ENCODE measurements around the gene WASHC2A. TPM values are rescaled to one million over a fixed set of nuclear protein-coding genes. Genes with fewer than 3 reads are reported as not detected.
"Not testable (repeated sequence)": the region's sequence is repeated elsewhere in the genome, so short reads cannot be mapped to it uniquely, and the experiment has no call there.

WASHC2A gene, protein sequence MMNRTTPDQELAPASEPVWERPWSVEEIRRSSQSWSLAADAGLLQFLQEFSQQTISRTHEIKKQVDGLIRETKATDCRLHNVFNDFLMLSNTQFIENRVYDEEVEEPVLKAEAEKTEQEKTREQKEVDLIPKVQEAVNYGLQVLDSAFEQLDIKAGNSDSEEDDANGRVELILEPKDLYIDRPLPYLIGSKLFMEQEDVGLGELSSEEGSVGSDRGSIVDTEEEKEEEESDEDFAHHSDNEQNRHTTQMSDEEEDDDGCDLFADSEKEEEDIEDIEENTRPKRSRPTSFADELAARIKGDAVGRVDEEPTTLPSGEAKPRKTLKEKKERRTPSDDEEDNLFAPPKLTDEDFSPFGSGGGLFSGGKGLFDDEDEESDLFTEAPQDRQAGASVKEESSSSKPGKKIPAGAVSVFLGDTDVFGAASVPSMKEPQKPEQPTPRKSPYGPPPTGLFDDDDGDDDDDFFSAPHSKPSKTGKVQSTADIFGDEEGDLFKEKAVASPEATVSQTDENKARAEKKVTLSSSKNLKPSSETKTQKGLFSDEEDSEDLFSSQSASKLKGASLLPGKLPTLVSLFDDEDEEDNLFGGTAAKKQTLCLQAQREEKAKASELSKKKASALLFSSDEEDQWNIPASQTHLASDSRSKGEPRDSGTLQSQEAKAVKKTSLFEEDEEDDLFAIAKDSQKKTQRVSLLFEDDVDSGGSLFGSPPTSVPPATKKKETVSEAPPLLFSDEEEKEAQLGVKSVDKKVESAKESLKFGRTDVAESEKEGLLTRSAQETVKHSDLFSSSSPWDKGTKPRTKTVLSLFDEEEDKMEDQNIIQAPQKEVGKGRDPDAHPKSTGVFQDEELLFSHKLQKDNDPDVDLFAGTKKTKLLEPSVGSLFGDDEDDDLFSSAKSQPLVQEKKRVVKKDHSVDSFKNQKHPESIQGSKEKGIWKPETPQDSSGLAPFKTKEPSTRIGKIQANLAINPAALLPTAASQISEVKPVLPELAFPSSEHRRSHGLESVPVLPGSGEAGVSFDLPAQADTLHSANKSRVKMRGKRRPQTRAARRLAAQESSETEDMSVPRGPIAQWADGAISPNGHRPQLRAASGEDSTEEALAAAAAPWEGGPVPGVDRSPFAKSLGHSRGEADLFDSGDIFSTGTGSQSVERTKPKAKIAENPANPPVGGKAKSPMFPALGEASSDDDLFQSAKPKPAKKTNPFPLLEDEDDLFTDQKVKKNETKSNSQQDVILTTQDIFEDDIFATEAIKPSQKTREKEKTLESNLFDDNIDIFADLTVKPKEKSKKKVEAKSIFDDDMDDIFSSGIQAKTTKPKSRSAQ (N-terminal part only)
- total RNA-seq, result 40.4 and 50.5 TPM in 2 replicates
- long read RNA-seq, full-length matches to known transcripts, result 6 of 196 reads
- long read RNA-seq, partial matches to known transcripts, result 139 of 196 reads
- long read RNA-seq, other reads (novel, unspliced or antisense), result 51 of 196 reads

- not testable (repeated sequence) for H3K27me3 Mint-ChIP-seq; H3K9me3 Mint-ChIP-seq (ENCODE audit: low read depth); H3K36me3 Mint-ChIP-seq (ENCODE audit: insufficient read depth); H3K4me1 Mint-ChIP-seq (ENCODE audit: low read depth)
- H3K27ac Mint-ChIP-seq, result peak within 1 kb of the TSS; percentile 99
- peak within 1 kb of the TSS; percentile 79 for H3K4me3 Mint-ChIP-seq (ENCODE audit: low read depth)
- peak; percentile 99 for DNase-seq (ENCODE audit: low spot score, unreplicated experiment)
Observed at GRCh38 chr10:50067546-50068351, at the start of gene WASHC2A. WASHC2A (plus strand) TSS chr10:50067954; CDS start chr10:50068006, 52 bp downstream.

DNA sequence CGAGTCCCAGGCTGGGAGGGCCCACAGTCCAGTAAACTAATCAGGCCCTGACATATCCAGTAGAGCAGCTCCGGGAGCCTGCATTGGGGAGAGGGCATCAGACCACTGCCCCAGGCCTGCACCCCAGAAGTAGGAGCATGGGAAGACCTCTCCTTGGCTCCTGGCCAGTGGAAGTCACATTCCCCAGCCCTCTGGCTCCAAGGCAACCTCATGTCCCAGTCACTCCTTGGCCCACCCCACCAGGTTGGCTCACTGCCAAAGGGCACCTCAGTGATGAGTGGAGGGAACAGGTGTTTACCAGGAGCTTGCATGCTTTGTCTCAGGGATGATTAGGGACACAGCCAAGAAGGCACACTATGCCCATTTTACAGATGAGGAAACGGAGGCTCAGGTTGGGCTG lies 48.5 kb upstream of the WASHC2A start:
- H3K27ac Mint-ChIP-seq; H3K4me1 Mint-ChIP-seq (ENCODE audit: low read depth); H3K27me3 Mint-ChIP-seq; H3K36me3 Mint-ChIP-seq (ENCODE audit: insufficient read depth); H3K4me3 Mint-ChIP-seq (ENCODE audit: low read depth); DNase-seq (ENCODE audit: low spot score, unreplicated experiment); H3K9me3 Mint-ChIP-seq (ENCODE audit: low read depth): not testable (repeated sequence)

DNA sequence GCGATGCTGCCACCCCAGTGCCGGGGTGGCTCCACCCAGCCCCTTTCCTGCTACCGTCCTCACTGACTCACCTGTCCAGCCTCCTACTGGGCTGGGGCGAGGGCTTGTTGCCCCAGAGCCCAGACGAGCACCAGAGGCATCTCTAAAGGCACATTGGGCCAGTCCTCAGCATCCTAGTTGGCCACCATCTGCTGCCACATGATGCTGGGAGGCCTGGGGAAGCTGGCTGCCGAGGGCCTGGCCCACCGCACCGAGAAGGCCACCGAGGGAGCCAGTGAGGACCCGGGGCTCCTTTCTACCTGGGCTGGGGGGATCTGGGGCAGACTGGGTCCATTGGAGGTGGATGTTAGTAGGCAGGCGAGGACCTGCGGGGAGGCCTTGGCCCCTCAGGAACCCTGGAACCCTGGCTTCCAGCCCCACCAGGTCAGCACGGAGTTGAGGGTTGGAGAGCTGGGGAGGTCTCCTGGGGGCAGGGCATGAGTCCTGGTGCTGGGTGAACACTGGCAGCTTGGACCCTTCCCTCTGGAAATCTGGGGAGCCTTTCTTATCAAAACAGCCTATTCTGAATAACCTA lies 47.2 kb upstream of the WASHC2A start:
- not testable (repeated sequence) for H3K27me3 Mint-ChIP-seq; H3K36me3 Mint-ChIP-seq (ENCODE audit: insufficient read depth); H3K4me1 Mint-ChIP-seq (ENCODE audit: low read depth); H3K27ac Mint-ChIP-seq; H3K4me3 Mint-ChIP-seq (ENCODE audit: low read depth); H3K9me3 Mint-ChIP-seq (ENCODE audit: low read depth); DNase-seq (ENCODE audit: low spot score, unreplicated experiment)

DNA sequence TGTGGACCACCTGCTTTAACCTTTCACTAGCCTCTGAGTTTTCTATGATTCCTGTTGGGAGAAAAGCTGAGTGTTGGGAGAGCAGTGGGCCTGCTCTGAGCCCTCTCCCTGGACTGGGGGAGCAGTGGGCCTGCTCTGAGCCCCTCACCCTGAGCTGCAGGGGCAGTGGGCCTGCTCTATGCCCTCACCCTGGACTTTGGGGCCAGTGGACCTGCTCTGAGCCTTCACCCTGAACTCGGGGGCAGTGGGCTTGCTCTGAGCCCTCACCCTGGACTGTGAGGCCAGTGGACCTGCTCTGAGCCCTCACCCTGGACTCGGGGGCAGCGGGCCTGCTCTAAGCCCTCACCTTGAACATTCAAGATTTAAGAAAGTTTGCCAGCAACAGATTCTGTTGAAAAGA lies 46.1 kb upstream of the WASHC2A start:
- H3K36me3 Mint-ChIP-seq (ENCODE audit: insufficient read depth), result no peaks in the 10 kb centered on the region
- H3K9me3 Mint-ChIP-seq (ENCODE audit: low read depth), result no peaks in the 10 kb centered on the region
- H3K27me3 Mint-ChIP-seq, result no peaks in the 10 kb centered on the region
- H3K27ac Mint-ChIP-seq, result no peak overlapping the region
- no peak overlapping the region for H3K4me3 Mint-ChIP-seq (ENCODE audit: low read depth)
- no peak for TF ChIP-seq CTCF (IDR thresholded peaks at IDR 0.05; ENCODE audit: unreplicated experiment)
- H3K4me1 Mint-ChIP-seq (ENCODE audit: low read depth), result no peaks in the 10 kb centered on the region
- no peak for DNase-seq (ENCODE audit: low spot score, unreplicated experiment)

DNA sequence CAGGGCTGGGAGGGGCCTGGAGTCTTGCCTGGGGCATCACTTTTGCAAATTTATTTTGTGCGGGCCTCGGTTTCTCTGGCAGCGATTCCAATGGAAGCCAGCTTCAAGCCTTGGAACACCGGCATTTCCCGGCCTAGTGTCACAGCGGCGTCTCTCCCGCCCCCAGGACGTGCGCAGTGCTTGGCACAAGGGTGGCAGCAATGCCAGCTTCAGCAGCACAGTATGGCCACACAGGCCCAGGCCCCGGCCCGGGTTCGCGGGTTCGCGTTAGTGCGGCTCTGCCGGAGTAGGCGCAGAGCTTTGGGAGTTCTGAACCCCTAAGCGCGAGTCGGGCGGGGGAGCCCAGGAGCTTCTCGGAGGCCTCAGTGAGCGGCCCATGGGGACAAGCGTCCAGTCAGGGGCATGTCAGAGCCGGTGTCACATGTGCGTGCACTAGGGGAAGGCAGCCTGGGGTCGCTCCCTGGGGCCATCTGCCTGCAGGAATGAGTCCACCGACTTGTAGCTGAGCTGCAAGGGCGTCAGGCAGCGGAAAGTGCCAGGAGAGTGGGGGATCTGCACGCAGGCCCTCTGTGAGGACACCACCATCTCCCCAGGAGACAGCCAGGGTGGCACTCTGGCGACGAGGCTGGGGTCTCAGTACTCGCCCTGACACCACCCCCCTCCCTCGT lies 42.9 kb upstream of the WASHC2A start:
- not testable (repeated sequence) for H3K27me3 Mint-ChIP-seq; H3K4me1 Mint-ChIP-seq (ENCODE audit: low read depth); H3K9me3 Mint-ChIP-seq (ENCODE audit: low read depth); H3K27ac Mint-ChIP-seq; DNase-seq (ENCODE audit: low spot score, unreplicated experiment); H3K36me3 Mint-ChIP-seq (ENCODE audit: insufficient read depth); H3K4me3 Mint-ChIP-seq (ENCODE audit: low read depth)

GRCh38 chr10:50025627-50026026 lies 42.1 kb upstream of the WASHC2A start:
- no peaks in the 10 kb centered on the region for H3K9me3 Mint-ChIP-seq (ENCODE audit: low read depth)
- no peak for DNase-seq (ENCODE audit: low spot score, unreplicated experiment)
- H3K4me3 Mint-ChIP-seq (ENCODE audit: low read depth), result no peak overlapping the region
- TF ChIP-seq CTCF (IDR thresholded peaks at IDR 0.05; ENCODE audit: unreplicated experiment), result no peak
- H3K4me1 Mint-ChIP-seq (ENCODE audit: low read depth), result no peaks in the 10 kb centered on the region
- no peak overlapping the region for H3K27ac Mint-ChIP-seq
- no peaks in the 10 kb centered on the region for H3K36me3 Mint-ChIP-seq (ENCODE audit: insufficient read depth)
- peaks cover 6% of the 10 kb centered on the region for H3K27me3 Mint-ChIP-seq
